K562 (cell line): ENCODE data around the gene MACROD2. TPM values are rescaled to one million over a fixed set of nuclear protein-coding genes. Genes with fewer than 3 reads are reported as not detected.

Experiments used
- BRF1 ChIP-seq: IDR thresholded peaks from 3 replicates; pipeline ENCODE4 v1.6.1; 2011; ENCODE audit warnings: borderline replicate concordance, mild to moderate bottlenecking; ENCODE audit not compliant: insufficient read length; ENCODE audit errors: extremely low read depth
- CBX2 ChIP-seq: fragments of 200-600 bp; sonication (generic); IDR thresholded peaks from one replicate; pipeline ENCODE4 v1.6.1; 2012; ENCODE audit warnings: mild to moderate bottlenecking, low read length, inconsistent platforms; ENCODE audit not compliant: insufficient read depth, poor library complexity, severe bottlenecking
- POLR2AphosphoS5 ChIP-seq: IDR thresholded peaks from 2 replicates; pipeline ENCODE4 v1.6.1; 2011; ENCODE audit warnings: mild to moderate bottlenecking, low read depth, low read length, moderate library complexity; ENCODE audit not compliant: control insufficient read depth, insufficient read depth
- POLR2H ChIP-seq: IDR thresholded peaks from 2 replicates; pipeline ENCODE4 v1.6.1; 2016; ENCODE audit warnings: missing genetic modification characterization, low read depth, mild to moderate bottlenecking, control low read depth, missing compliant biosample characterization, moderate library complexity
- SMAD2 ChIP-seq: fragments of 150-350 bp; IDR thresholded peaks from 2 replicates; pipeline ENCODE4 v1.6.1; 2014; ENCODE audit warnings: low read depth, mild to moderate bottlenecking, low read length
- TBL1XR1 ChIP-seq, 2 experiments: IDR thresholded peaks; 2 replicates each; pipeline ENCODE4 v1.6.1; 2012; ENCODE audit warnings: improper control_type of control experiment in 2 of 2, low read length in 2 of 2, mild to moderate bottlenecking in 1 of 2
- TSHZ1 ChIP-seq: fragments of 250-450 bp; sonication (Bioruptor Pico); IDR thresholded peaks from 2 replicates; pipeline ENCODE4 v1.4.0; 2020; ENCODE audit warnings: mild to moderate bottlenecking, moderate library complexity
- polyA plus RNA-seq, 8 experiments: library from polyadenylated mRNA; depleted of rRNA in 4 of 8; stranded (reverse) in 5 of 8; unstranded in 3 of 8; fragments of >200 nt; fragmentation: Nextera tagmentation in 2 of 8; fragmentation: Illumina TruSeq in 1 of 8; extraction: Ambion mirVana in 2 of 8; extraction: Trizol in 1 of 8; gene quantifications; 2 replicates each; pipeline versions ENCODE4 v1.2.1 to v1.2.3, GENCODE V29; 2011 to 2014; ENCODE audit warnings: inconsistent platforms in 1 of 8, missing spikeins in 1 of 8
- total RNA-seq, 7 experiments: library from RNA; depleted of rRNA in 6 of 7; stranded (reverse); fragments of >200 nt in 6 of 7; fragmentation: Illumina TruSeq in 2 of 7; extraction: Trizol in 2 of 7; gene quantifications; 2 replicates each; pipeline versions ENCODE4 v1.2.1 to v1.2.3, GENCODE V29; 2011 to 2021; ENCODE audit warnings: low replicate concordance in 1 of 7
- TF ChIP-seq, protein P1 (sequence below): sonication (generic); formaldehyde crosslinking; IDR thresholded peaks from 2 replicates; pipeline ENCODE4 v1.8.0; 2022; ENCODE audit warnings: mild to moderate bottlenecking, missing genetic modification reagents

The MACROD2 gene
- total and polyA plus RNA-seq, 9 of the 15 experiments (the other 6 are each of a cell fraction or from before 2014, with no cell fraction given) = not detected

GRCh38 chr20:15079594-15080340 is 1084.5 kb downstream of the MACROD2 start (continued):
- TF ChIP-seq TSHZ1 = no peak
- TF ChIP-seq SMAD2 = no peak
- no peak for TF ChIP-seq BRF1
- TF ChIP-seq POLR2AphosphoS5 = no peak
- TF ChIP-seq TBL1XR1 (IDR thresholded peaks at IDR 0.05; ENCODE audit: low read length in 2 of 2) = no peak
- TF ChIP-seq, protein P1, sequence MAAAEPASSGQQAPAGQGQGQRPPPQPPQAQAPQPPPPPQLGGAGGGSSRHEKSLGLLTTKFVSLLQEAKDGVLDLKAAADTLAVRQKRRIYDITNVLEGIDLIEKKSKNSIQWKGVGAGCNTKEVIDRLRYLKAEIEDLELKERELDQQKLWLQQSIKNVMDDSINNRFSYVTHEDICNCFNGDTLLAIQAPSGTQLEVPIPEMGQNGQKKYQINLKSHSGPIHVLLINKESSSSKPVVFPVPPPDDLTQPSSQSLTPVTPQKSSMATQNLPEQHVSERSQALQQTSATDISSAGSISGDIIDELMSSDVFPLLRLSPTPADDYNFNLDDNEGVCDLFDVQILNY (CRISPR knock-in tag) = no peak
- TF ChIP-seq CBX2 = no peak
- no peak for TF ChIP-seq POLR2H (tag)
